Hindlimb muscle (tissue), 1 donor: ENCODE results near the gene CARD10. TPM values are rescaled to one million over a fixed set of nuclear protein-coding genes. Genes with fewer than 3 reads are reported as not detected.

Experiments
- DNase-seq: peaks from one replicate; pipeline ENCODE4 v3.0.0-alpha.2; 2013
- polyA plus RNA-seq: library from polyadenylated mRNA; unstranded; fragments of 120-200 nt; gene quantifications from one replicate; pipeline ENCODE4 v1.2.1, GENCODE V29; 2013; ENCODE audit not compliant: insufficient read length

Gene CARD10
- polyA plus RNA-seq, 1 donor = 12.3 TPM

GRCh38 chr22:37525746-37526350 lies 6.6 kb upstream of the CARD10 start:
- no peak for DNase-seq

- no peak for DNase-seq
These were observed 6.0 kb upstream of the CARD10 start for GRCh38 chr22:37525073-37525745.

DNA sequence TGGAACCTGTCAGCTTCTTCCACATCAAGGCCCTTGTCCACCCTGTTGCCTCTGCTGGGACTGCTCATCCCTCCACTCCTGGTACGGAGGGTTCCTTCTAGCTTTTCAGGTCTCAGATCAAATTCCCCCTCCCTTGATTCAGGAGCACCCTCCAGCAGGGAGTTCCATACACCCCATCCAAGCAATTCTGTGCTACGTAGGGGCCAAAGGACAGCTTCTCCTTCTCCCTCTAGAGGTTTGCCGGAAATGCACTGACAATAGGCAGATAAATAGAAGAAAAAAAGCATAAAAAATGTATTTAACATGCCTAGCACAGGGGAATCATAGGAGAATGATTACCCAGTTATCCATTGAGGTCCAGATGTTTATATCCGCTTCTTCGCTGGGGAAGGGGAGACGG lies 3.3 kb upstream of the CARD10 start:
- no peak for DNase-seq

DNA sequence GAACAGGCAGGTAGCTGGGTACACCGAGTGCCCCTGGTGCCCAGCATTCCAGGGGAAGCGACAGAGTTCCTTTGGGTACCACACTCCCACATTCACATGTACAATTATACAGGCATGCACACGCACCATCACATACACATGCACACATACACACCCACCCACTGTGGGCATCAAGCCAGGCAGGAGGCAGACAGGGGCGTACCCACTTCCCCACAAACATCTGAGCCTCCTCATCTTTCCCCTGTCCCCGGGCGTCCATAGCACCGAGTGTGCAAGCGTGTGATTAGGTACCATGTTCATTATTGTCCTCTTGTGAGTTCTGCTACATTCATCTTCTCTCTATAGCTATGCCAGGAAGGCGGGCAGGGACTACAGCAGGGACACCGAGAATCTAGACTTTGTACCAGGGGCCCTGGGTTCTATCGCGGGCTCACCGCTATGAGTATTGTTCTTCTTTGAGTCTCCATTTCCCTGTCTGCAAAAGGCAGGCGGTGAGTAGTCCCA lies 2.1 kb upstream of the CARD10 start:
- DNase-seq = no peak

DNA sequence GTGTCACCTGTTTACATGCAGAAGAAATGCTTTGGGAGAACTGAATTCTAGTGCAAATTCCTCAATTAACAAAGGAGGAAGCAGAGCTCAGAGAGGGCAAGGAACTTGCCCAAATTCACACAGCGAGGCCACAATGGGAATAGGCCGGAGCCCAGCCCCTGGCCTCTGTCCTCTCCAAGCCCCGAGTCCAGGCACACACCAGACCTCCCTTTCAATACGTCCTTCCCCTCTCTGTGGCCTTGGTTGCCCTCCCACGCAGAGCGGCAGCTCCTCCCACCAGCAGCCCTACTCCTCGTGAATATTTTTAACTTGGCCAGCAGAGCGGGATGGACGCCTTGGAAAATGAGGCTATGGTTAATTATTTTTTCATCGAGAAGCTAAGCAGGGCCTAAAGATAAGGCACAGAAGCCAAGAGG lies 1.6 kb upstream of the CARD10 start:
- no peak for DNase-seq

DNA sequence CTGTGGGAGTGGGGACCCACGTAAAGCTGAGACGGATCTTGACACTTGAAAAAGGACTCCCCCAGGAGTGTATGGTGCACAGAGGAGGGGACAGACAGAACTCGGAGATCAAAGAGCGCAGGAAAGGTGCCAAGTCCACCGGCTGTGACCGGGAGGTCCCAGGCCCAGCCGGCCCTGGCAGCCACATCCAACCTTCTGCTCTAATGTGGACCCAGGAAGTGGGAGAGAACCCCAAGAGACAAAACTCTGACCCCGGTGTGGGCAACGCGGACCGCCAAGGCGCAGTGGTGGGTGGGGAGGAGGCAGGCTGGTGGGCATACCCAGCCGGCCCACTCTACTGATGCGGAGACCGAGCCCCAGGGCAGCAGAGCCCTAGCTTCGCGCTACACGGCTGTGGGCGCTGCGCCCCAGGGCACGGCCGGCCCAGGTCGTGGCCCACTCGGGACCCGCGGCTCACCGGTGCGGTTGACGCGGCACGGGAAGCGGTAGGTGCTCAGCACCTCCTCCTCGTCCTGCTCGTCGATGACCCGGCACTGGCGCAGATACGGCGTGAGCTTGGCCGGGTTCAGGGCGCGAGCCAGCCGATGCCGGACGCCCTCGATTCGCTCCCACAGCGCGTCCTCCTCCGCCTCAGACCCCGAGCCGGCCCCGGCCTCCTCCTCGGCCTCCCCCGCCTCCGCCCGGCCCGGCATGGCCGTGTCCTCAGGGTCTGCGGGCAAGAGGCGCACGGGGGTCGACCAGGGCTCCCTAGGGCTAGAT lies 527 bp downstream of the CARD10 start:
- no peak for DNase-seq

DNA sequence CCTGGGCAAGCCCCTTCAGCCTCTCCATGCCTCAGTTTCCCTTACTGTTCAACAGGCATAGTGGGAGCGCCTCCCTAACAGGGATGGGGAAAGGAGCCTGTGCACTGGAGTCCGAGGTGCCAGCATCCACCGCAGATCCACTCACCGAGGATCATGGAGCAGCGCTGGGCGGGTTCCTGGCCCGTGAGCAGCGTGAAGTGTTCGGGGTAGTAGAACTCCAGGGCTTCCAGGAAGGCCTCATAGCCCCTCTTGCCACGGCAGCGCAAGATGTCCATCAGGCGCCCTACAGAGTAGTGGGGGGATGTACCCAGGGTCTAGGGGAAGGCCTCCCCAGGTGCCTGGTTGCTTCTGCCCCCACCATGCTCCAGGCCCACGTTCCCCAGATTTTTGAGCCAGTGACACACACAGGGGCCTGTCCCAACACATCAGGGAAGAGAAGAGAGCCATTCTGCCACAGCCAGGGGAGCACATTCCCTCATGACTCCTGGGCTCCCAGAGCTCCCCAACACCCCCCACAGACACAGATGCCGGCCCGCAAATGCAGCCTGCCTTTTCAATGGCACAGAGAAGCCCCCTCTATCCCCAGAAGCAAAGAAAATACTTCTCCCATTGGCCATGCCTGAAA lies 1.3 kb downstream of the CARD10 start:
- no peak for DNase-seq

GRCh38 chr22:37516456-37516855 lies 2.8 kb downstream of the CARD10 start:
- no peak for DNase-seq

DNA sequence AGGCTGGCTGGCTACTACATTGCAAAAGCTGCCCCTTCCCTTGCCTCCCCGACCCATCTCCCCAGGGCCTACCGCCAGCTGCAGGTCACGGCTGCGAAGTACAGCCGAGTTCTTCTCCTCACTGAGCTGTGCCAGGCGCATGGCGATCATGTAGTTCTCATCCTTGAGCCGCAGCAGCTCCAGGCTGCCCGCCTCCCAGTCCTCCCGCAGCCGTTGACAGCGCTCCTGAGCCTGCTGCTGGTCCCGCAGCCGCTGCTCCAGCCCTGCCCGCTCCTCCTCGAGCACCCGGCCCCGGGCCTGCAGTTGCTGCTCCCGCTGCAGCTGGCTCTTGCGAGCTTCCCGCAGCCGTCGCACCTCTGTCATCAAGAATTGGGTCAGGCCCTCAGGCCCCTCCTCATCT lies 3.3 kb downstream of the CARD10 start:
- DNase-seq = no peak

GRCh38 chr22:37514526-37515051 lies 4.6 kb downstream of the CARD10 start:
- no peak for DNase-seq

DNA sequence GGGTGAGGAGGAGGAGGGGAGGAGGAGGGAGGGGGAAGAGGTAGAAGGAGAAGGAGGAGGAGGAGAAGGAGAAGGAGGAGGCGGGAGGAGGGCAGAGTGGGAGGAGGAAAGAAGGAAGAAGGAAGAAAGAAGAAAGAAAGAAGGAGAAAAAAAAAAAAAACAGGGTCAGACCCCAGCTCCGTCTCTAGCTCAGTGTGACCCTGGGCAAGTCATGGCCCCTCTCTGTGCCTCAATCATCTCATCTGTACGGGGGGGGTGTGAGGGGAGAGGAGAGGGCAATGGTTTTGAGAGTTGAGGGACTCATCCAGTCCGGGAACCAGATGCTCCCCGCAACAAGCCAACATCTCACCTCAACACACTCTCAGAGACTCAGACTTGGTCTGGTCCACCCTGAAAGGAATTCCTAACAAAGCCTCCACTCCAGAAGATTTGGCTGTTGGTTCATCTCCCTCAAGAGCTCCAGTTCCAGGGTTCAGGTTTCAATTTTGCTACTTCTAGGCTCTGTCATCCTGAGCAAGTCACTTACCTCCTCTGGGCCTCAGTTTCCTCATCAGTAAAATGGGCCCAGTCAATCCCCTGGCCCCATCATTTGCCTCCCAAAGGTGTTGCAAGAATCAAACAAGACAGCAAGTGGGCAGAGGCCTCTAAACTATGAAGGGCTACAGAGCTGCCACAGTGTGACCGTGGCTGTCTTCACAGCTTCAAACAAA lies 7.7 kb downstream of the CARD10 start:
- no peak for DNase-seq

GRCh38 chr22:37510091-37510490 lies 9.1 kb downstream of the CARD10 start:
- DNase-seq = no peak

GRCh38 chr22:37509059-37509860 lies 10.0 kb downstream of the CARD10 start:
- no peak for DNase-seq

- DNase-seq = no peak
These were observed 10.7 kb downstream of the CARD10 start for GRCh38 chr22:37508431-37508992.

- no peak for DNase-seq
These were observed 11.5 kb downstream of the CARD10 start for GRCh38 chr22:37507731-37508130.

GRCh38 chr22:37505989-37506388 lies 13.2 kb downstream of the CARD10 start:
- DNase-seq = no peak

DNA sequence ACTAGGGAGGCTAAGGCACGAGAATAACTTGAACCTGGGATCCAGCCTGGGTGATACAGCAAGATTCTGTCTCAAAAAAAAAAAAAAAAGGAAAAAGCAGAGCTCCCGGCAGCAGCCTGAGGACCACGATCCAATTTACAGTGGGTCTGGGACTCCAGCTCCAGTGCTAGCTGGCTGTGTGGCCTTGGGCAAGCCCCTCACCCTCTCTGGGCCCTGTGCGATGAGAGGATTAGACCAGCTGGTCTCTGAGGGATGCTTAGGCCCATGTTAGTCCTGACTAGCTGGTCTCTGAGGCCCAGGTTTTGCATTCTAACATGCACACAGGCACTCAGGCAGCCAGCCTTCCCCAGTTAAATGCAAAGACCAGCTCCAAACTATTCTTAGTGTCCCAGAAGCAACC lies 13.7 kb downstream of the CARD10 start:
- no peak for DNase-seq

DNA sequence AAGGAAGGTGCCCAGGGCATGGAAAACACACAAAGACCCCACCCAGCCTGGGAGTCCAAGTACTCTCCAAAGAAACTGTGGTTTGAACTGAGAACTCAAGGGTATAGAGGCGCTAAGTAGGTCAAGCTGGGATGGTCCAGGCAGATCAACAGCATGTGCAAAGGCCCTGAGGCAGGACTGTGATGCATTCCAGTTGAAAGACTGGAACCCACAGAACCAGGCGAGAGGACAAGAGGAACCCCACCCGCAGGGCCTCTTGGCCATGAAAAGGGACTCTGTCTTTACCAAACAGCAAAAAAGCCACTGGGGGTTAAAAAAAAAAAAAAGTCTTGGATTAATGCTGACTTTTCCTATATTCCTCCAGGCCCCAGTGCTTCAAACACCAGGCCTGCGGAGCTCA lies 14.3 kb downstream of the CARD10 start:
- DNase-seq = no peak

DNA sequence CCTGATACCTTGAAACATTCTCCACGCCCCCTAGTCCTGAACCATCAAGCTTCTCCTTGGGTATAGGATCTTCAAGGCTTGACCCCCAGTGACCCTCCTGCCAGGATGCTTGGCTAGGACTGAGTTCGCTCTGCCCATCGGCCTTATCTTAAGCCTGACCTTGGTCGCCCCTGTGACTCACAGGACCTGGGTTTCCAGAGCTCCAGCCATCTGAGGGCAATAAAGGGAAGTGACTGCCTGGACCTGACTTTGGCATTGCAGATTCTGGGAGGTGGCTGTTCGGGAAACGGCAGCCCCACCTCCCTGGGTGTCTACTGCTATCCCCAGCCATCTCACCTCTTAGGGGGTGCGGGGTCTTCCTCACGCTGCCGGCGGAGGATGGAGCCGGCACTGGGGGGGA lies 15.4 kb downstream of the CARD10 start:
- no peak for DNase-seq

- DNase-seq = no peak
These were observed 16.0 kb downstream of the CARD10 start for GRCh38 chr22:37503183-37503683.
